Measurements from ENCODE around the gene RASAL2. TPM values are rescaled to one million over a fixed set of nuclear protein-coding genes. Genes with fewer than 3 reads are reported as not detected.

Gene RASAL2
- polyA plus RNA-seq, 2 of the 4 experiments (the other 2 are of a cell fraction): 7.1 to 17.6 TPM

DNA sequence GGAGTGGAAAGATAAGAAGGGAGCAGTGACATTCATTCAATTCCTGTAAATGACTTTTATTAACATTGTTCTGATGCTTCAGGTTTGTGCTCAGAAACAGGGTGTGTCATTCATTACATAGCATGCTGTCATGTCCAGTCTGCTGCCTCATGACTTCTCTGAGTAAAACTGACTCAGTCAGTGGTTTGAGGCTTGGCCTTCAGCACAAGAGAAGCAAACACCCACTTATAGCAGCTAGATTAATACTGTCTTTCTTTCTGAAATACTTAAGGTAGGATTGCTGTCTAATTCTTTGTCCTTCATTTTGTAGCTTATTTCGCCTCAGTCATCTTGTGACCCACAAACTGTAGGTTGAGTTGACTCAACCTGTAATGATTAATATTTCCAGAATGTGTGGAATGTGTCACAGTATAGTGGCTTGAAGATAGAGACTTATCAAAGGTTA is 32.9 kb downstream of the RASAL2 start:
- TF ChIP-seq JUNB (IDR thresholded peaks at IDR 0.05): peak; percentile 62
- TF ChIP-seq, protein P1, sequence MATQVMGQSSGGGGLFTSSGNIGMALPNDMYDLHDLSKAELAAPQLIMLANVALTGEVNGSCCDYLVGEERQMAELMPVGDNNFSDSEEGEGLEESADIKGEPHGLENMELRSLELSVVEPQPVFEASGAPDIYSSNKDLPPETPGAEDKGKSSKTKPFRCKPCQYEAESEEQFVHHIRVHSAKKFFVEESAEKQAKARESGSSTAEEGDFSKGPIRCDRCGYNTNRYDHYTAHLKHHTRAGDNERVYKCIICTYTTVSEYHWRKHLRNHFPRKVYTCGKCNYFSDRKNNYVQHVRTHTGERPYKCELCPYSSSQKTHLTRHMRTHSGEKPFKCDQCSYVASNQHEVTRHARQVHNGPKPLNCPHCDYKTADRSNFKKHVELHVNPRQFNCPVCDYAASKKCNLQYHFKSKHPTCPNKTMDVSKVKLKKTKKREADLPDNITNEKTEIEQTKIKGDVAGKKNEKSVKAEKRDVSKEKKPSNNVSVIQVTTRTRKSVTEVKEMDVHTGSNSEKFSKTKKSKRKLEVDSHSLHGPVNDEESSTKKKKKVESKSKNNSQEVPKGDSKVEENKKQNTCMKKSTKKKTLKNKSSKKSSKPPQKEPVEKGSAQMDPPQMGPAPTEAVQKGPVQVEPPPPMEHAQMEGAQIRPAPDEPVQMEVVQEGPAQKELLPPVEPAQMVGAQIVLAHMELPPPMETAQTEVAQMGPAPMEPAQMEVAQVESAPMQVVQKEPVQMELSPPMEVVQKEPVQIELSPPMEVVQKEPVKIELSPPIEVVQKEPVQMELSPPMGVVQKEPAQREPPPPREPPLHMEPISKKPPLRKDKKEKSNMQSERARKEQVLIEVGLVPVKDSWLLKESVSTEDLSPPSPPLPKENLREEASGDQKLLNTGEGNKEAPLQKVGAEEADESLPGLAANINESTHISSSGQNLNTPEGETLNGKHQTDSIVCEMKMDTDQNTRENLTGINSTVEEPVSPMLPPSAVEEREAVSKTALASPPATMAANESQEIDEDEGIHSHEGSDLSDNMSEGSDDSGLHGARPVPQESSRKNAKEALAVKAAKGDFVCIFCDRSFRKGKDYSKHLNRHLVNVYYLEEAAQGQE (IDR thresholded peaks at IDR 0.05): no peak
- peak; percentile 60; the same call in 1 of the 2 replicates for TF ChIP-seq GATA3 (IDR thresholded peaks at IDR 0.05; ENCODE audit: borderline replicate concordance)
- TF ChIP-seq, protein P2, sequence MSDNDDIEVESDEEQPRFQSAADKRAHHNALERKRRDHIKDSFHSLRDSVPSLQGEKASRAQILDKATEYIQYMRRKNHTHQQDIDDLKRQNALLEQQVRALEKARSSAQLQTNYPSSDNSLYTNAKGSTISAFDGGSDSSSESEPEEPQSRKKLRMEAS (IDR thresholded peaks at IDR 0.05): peak; percentile 69
- TF ChIP-seq HOXB5 (CRISPR knock-in tag; IDR thresholded peaks at IDR 0.05): no peak
- peak; percentile 56 for TF ChIP-seq FOSL2 (IDR thresholded peaks at IDR 0.05)
- peak; percentile 82 for TF ChIP-seq FOSL2 (CRISPR knock-in tag; IDR thresholded peaks at IDR 0.05)
- no peak for TF ChIP-seq ESRRA (IDR thresholded peaks at IDR 0.05; ENCODE audit: borderline replicate concordance, low read length)
- 0 out of 5 replicates have a peak, but pooled peaks of 1 of the 2 experiments have one; percentile 38 for TF ChIP-seq EP300 (IDR thresholded peaks at IDR 0.05)
- peak in 1 of 2 experiments; percentile 8; a peak in 2 of 5 replicates for TF ChIP-seq RAD21 (conservative IDR thresholded peaks at IDR 0.05 in 1 of 2, IDR thresholded peaks at IDR 0.05 in 1 of 2)
- peak; percentile 85 for TF ChIP-seq MAFK (IDR thresholded peaks at IDR 0.05; ENCODE audit: partially characterized antibody)
- no peak for TF ChIP-seq ZFP36 (IDR thresholded peaks at IDR 0.05; ENCODE audit: borderline replicate concordance, partially characterized antibody)
- Histone ChIP-seq H3K4me3 (no peak overlapping the region), H3K4me2 (peak overlapping the region; percentile 58), H3K27ac (peak overlapping the region; percentile 49 to 82), H3K4me1 (peaks cover 50% of the 10 kb centered on the region), H3K9me3 (no peaks in the 10 kb centered on the region)
- FAIRE-seq (peak; percentile 91), DNase-seq (ENCODE audit: low read depth in 1 of 2, low spot score in 1 of 2) (peak; percentile 19 to 83), ATAC-seq (peak; percentile 95 to 98)
- POLR2A ChIA-PET: no interaction called here
- 8% methylated on average over 1 of the region's 1 CpG for WGBS (ENCODE audit: missing lambda C conversion rate)
- CTCF ChIA-PET: interaction anchor here (1.0 kb wide), 1 partner anchor 25 kb away, joined by 3 read pairs; no protein-coding TSS in a partner anchor

DNA sequence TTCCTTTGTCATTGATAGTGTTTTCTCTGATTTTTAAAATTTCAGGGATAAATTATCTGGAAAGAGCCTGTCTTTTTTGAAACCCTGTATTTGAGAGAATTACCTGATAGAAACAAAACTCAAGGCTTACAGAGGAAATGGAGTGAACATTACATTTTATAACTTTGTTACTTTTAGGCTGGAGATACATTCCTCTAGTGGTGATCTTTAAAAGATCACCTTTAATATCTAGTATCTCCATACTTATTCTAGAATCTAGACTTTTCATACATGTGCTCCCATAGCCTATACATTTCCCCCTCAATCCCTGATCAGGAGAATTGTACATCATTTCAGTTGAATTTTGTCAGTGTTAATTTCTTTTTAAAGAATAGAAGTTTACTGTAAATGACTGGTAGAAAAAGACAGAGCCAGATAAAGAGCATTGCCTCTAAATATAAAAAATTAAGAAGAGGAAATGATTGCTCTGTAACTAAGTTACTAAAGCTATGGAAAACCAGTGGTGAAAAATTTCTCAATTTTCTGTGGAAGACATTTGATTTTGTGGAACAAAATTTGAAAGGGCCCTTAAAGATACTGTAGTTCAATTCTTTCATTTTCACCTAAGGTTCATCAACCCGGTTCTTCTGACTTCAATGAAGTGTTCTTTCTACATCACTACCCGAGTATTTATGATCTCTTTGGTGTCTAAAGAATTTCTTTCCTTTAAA is 33.7 kb downstream of the RASAL2 start:
- FAIRE-seq (peak; percentile 56), ATAC-seq (peak; percentile 57 to 61; a peak in 3 of 6 replicates), DNase-seq (ENCODE audit: low read depth in 1 of 2, low spot score in 1 of 2) (no peak)
- TF ChIP-seq FOXS1 (CRISPR knock-in tag; IDR thresholded peaks at IDR 0.05): no peak
- TF ChIP-seq, protein P3, sequence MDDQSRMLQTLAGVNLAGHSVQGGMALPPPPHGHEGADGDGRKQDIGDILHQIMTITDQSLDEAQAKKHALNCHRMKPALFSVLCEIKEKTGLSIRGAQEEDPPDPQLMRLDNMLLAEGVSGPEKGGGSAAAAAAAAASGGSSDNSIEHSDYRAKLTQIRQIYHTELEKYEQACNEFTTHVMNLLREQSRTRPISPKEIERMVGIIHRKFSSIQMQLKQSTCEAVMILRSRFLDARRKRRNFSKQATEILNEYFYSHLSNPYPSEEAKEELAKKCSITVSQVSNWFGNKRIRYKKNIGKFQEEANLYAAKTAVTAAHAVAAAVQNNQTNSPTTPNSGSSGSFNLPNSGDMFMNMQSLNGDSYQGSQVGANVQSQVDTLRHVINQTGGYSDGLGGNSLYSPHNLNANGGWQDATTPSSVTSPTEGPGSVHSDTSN (IDR thresholded peaks at IDR 0.05): no peak
- Histone ChIP-seq H3K27ac (peak overlapping the region; percentile 42 to 49; a peak in 3 of 6 replicates), H3K9me3 (no peaks in the 10 kb centered on the region), H3K4me2 (peak overlapping the region; percentile 58), H3K4me3 (no peak overlapping the region), H3K4me1 (peaks cover 44% of the 10 kb centered on the region)
- ChIA-PET POLR2A (no interaction called here), CTCF (no interaction called here)
- 68% methylated on average over 2 of the region's 2 CpGs for WGBS (ENCODE audit: missing lambda C conversion rate)

DNA sequence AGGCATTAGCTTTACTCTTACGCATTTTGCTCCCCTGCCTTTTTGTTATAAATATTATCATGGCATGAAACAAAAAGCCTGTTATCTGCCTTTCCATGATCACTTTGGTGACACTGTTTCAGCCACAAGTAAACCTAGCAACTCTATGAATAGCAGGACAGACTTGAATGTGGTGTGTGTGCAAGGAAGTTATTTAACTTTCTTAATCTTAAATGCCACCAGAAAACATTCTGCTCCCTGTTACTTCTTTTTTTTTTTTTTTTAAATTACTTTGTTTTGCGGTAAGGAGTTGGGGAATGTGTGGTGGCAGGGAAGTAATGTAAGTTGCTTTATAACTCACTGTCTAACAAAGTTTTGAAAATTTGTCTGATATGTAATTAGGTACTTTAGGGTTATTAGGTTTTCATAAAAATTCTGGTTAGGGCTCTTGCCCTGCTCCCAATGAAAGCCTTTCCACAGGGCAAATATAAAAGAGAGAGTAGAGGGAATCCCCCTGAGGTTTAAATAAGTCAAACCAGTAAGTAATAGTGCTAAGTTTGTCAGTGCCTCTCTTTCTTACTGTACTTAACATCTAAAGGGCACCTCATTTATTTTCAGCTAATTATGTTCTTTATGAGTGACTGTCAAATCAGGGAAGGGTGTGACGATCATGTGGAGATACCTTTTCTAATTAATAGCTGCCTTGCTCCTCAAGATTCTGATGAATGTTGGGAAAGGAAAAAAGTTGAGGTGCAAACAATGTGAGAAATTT is 39.5 kb downstream of the RASAL2 start:
- no peak overlapping the region for H3K4me2 ChIP-seq
- FAIRE-seq: no peak
- no peak overlapping the region for H3K4me3 ChIP-seq
- POLR2A ChIA-PET: no interaction called here
- WGBS (ENCODE audit: missing lambda C conversion rate): 98% methylated on average over 3 of the region's 3 CpGs
- no peak for ATAC-seq
- CTCF ChIA-PET: interaction anchor here (0.9 to 2.0 kb wide), 2 partner anchors 19 to 102 kb away, joined by 3 to 8 read pairs; no protein-coding TSS in a partner anchor
- no peak overlapping the region for H3K27ac ChIP-seq
- H3K4me1 ChIP-seq: peaks cover 16% of the 10 kb centered on the region; the same call in 2 of the 3 replicates
- DNase-seq (ENCODE audit: low read depth in 1 of 2, low spot score in 1 of 2): no peak
- H3K9me3 ChIP-seq: no peaks in the 10 kb centered on the region
- TF ChIP-seq ESRRA (IDR thresholded peaks at IDR 0.05; ENCODE audit: borderline replicate concordance, low read length) (no peak), HDAC2 (IDR thresholded peaks at IDR 0.05) (no peak), HOXB13 (CRISPR knock-in tag; IDR thresholded peaks at IDR 0.05; ENCODE audit: low read depth) (no peak), ZFP36 (IDR thresholded peaks at IDR 0.05; ENCODE audit: borderline replicate concordance, partially characterized antibody) (no peak), HEYL (CRISPR knock-in tag; IDR thresholded peaks at IDR 0.05) (no peak), CHD2 (IDR thresholded peaks at IDR 0.05; ENCODE audit: low read length, partially characterized antibody) (no peak), RCOR1 (IDR thresholded peaks at IDR 0.05; ENCODE audit: low read depth, low read length) (no peak), EHF (CRISPR knock-in tag; IDR thresholded peaks at IDR 0.05) (no peak), EP300 (IDR thresholded peaks at IDR 0.05) (no peak), KDM5A (IDR thresholded peaks at IDR 0.05) (no peak), ZC3H11A (IDR thresholded peaks at IDR 0.05) (no peak)
- TF ChIP-seq, protein P2 (IDR thresholded peaks at IDR 0.05): no peak
- TF ChIP-seq, protein P1 (IDR thresholded peaks at IDR 0.05): no peak

Data from A549 (cell line).